ENCODE measurements around the gene TACC3. TPM values are rescaled to one million over a fixed set of nuclear protein-coding genes. Genes with fewer than 3 reads are reported as not detected.

TACC3 gene
- total RNA-seq, 1 donor from 2014 or later: 15.9 TPM

DNA sequence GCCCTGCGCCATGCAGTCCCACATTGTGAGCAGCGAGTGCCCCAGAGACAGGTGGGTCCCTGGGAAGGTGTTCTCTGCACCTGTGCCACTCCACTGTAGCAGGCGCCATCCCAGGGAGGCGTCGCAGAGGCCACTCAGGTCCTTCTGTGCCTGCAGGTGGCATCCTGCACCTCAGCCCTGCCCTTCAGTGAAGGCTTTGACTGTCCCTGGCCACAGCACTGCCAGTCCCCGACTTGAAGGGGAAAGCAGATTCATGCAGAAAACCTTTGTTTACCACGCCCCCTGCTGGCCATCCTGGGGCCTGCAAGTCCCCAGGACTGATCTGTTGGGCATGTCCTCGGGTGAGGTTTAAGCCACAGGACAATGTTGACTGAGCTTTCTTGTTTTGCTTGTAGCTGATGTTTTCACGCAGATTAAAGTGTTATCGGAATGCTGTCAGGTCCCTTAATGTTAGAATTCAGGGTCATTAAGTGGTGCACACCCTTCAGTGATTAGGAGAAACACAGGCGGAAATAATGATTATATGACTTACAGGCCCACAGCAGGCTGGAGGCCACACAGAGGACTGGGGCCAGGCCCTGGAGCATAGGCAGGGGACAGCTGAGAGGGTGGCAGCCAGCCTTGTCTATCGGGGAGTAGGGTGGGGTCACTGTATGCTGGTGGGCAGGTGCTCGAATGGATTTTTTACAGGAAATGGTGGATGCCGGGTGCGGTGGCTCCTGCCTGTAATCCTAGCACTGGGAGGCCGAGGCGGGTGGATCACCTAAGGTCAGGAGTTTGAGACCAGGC lies 5.0 kb downstream of the TACC3 start:
- Mint-ChIP-seq H3K4me1 (ENCODE audit: low read depth) (peaks cover 42% of the 10 kb centered on the region), H3K4me3 (ENCODE audit: unreplicated experiment) (no peak overlapping the region), H3K27me3 (ENCODE audit: low read depth) (no peaks in the 10 kb centered on the region), H3K36me3 (ENCODE audit: low read depth) (peaks cover 7% of the 10 kb centered on the region), H3K9me3 (ENCODE audit: low read depth) (no peaks in the 10 kb centered on the region), H3K27ac (ENCODE audit: unreplicated experiment) (peak overlapping the region; percentile 92)
- DNase-seq (ENCODE audit: low spot score): peak; percentile 86
- TF ChIP-seq, protein P1, sequence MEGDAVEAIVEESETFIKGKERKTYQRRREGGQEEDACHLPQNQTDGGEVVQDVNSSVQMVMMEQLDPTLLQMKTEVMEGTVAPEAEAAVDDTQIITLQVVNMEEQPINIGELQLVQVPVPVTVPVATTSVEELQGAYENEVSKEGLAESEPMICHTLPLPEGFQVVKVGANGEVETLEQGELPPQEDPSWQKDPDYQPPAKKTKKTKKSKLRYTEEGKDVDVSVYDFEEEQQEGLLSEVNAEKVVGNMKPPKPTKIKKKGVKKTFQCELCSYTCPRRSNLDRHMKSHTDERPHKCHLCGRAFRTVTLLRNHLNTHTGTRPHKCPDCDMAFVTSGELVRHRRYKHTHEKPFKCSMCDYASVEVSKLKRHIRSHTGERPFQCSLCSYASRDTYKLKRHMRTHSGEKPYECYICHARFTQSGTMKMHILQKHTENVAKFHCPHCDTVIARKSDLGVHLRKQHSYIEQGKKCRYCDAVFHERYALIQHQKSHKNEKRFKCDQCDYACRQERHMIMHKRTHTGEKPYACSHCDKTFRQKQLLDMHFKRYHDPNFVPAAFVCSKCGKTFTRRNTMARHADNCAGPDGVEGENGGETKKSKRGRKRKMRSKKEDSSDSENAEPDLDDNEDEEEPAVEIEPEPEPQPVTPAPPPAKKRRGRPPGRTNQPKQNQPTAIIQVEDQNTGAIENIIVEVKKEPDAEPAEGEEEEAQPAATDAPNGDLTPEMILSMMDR (IDR thresholded peaks at IDR 0.05): peak; percentile 98

DNA sequence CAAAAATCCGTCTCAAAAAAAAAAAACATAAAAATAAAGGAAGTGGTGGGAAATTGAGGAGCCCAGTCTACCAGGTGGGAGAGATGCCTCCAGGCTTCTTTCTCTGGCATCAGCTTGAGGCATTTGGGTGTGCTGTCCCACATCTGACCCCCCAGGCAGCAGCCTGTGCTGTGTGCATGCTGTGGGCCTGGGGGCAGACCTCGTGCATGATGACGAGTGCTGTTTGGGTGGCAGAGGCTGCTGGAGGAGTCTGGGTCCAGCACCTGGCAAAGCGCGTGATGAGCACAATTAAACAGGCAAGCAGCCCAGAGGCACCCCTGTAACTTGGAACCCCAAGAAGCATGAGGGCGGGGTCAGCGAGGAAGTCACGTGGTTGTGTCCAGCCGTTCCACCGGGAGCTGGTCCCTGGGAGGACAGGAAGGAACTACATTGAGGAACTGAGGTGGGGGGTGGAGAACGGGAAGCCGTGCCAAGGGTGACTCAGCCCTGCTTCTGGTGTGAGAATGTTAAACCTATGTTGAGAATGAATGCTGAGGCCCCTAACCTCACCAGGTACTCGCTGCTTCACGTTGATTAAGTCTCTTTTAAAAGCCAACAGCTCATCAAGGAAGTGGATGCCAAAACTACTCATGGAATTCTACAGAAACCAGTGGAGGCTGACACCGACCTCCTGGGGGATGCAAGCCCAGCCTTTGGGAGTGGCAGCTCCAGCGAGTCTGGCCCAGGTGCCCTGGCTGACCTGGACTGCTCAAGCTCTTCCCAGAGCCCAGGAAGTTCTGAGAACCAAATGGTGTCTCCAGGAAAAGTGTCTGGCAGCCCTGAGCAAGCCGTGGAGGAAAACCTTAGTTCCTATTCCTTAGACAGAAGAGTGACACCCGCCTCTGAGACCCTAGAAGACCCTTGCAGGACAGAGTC lies 6.1 kb downstream of the TACC3 start:
- Mint-ChIP-seq H3K4me3 (ENCODE audit: unreplicated experiment) (peak overlapping the region; percentile 20), H3K9me3 (ENCODE audit: low read depth) (no peaks in the 10 kb centered on the region), H3K27me3 (ENCODE audit: low read depth) (no peaks in the 10 kb centered on the region), H3K27ac (ENCODE audit: unreplicated experiment) (peak overlapping the region; percentile 92), H3K36me3 (ENCODE audit: low read depth) (peaks cover 7% of the 10 kb centered on the region), H3K4me1 (ENCODE audit: low read depth) (peaks cover 36% of the 10 kb centered on the region)
- DNase-seq (ENCODE audit: low spot score): peak; percentile 87
- TF ChIP-seq, protein P1 (IDR thresholded peaks at IDR 0.05): no peak

DNA sequence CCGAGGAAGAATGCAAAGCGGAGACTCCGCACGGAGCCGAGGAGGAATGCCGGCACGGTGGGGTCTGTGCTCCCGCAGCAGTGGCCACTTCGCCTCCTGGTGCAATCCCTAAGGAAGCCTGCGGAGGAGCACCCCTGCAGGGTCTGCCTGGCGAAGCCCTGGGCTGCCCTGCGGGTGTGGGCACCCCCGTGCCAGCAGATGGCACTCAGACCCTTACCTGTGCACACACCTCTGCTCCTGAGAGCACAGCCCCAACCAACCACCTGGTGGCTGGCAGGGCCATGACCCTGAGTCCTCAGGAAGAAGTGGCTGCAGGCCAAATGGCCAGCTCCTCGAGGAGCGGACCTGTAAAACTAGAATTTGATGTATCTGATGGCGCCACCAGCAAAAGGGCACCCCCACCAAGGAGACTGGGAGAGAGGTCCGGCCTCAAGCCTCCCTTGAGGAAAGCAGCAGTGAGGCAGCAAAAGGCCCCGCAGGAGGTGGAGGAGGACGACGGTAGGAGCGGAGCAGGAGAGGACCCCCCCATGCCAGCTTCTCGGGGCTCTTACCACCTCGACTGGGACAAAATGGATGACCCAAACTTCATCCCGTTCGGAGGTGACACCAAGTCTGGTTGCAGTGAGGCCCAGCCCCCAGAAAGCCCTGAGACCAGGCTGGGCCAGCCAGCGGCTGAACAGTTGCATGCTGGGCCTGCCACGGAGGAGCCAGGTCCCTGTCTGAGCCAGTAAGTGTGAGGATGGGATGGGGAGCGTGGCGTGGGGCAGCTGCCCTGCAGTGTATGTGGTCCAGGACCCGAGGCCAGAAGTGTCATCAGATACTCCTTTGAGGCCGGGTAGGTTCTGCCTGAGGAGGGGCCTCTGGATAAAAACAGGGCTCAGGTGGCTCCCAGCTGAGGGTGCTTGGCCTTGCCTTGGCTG lies 7.0 kb downstream of the TACC3 start:
- H3K4me3 Mint-ChIP-seq (ENCODE audit: unreplicated experiment): no peak overlapping the region
- H3K9me3 Mint-ChIP-seq (ENCODE audit: low read depth): no peaks in the 10 kb centered on the region
- TF ChIP-seq, protein P1 (IDR thresholded peaks at IDR 0.05): no peak
- peak overlapping the region; percentile 92 for H3K27ac Mint-ChIP-seq (ENCODE audit: unreplicated experiment)
- DNase-seq (ENCODE audit: low spot score): peak; percentile 86
- no peaks in the 10 kb centered on the region for H3K27me3 Mint-ChIP-seq (ENCODE audit: low read depth)
- peaks cover 27% of the 10 kb centered on the region for H3K4me1 Mint-ChIP-seq (ENCODE audit: low read depth)
- peaks cover 7% of the 10 kb centered on the region for H3K36me3 Mint-ChIP-seq (ENCODE audit: low read depth)

DNA sequence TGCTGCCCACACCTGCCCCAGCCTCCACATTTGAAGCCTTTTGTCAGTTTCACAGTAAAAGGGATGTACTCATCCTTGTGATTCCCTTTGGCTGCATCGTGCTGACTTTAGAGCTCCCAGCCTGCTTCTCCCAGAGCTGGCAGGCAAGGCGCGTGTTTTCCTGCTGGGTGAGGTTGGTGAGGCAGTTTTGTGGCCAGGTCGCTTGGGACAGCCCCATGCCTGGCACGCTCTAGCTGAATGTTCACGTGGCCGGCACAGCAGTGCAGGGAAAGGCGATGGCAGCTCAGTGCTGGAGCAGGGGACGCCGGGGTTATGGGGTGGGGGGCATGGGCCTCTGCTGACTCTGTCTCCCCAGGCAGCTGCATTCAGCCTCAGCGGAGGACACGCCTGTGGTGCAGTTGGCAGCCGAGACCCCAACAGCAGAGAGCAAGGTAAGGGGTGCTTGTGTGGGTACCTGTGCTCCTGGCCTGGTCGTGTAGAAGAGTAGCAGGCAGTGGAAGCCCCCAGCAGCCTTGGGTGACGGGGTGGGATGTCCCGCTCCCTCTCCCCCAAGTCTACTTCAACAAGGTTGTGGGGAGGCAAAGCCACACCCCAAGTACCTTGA lies 9.3 kb downstream of the TACC3 start:
- Mint-ChIP-seq H3K4me3 (ENCODE audit: unreplicated experiment) (no peak overlapping the region), H3K27me3 (ENCODE audit: low read depth) (no peaks in the 10 kb centered on the region), H3K4me1 (ENCODE audit: low read depth) (peaks cover 27% of the 10 kb centered on the region), H3K9me3 (ENCODE audit: low read depth) (no peaks in the 10 kb centered on the region), H3K36me3 (ENCODE audit: low read depth) (peaks cover 3% of the 10 kb centered on the region), H3K27ac (ENCODE audit: unreplicated experiment) (no peak overlapping the region)
- TF ChIP-seq, protein P1 (IDR thresholded peaks at IDR 0.05): no peak
- DNase-seq (ENCODE audit: low spot score): no peak
